ENCODE measurements around the gene LDB2. TPM values are rescaled to one million over a fixed set of nuclear protein-coding genes. Genes with fewer than 3 reads are reported as not detected.

Gene LDB2
- total and polyA plus RNA-seq, 2 of the 8 experiments (the other 6 are each of a cell fraction or from before 2014, with no cell fraction given), result 57.0 to 140 TPM

DNA sequence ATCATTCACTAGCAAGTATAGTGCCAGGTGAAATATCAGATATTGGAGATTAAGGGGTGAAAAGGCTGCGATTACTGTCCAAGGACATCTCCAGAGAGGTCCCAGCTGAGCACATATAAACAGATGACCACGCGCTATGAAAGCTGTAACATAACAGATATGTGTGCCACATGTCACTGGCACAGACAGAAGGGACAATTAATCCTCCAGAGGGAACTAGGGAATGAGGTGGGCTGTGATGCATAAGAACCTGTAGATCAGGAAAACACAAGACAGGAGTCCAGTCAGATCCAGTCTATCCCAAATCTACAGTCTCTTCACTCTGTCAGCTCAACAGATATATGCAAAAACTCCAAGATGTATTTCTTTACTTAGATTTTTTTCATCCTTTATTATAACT lies 157.2 kb downstream of the LDB2 start (continued):
- TF ChIP-seq CHD7 (IDR thresholded peaks at IDR 0.05; ENCODE audit: insufficient replicate concordance, low read length), result no peak
- TF ChIP-seq, protein P1, sequence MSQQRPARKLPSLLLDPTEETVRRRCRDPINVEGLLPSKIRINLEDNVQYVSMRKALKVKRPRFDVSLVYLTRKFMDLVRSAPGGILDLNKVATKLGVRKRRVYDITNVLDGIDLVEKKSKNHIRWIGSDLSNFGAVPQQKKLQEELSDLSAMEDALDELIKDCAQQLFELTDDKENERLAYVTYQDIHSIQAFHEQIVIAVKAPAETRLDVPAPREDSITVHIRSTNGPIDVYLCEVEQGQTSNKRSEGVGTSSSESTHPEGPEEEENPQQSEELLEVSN (IDR thresholded peaks at IDR 0.05), result no peak
- no peak for TF ChIP-seq SRF (IDR thresholded peaks at IDR 0.05; ENCODE audit: low read depth, low read length)
- no peak for TF ChIP-seq TBP (IDR thresholded peaks at IDR 0.05; ENCODE audit: low read depth, low read length)
- TF ChIP-seq USF2 (IDR thresholded peaks at IDR 0.05; ENCODE audit: low read length), result no peak
- no peak for TF ChIP-seq SP1 (IDR thresholded peaks at IDR 0.05; ENCODE audit: low read depth, low read length)

Data from H1 (cell line).